ENCODE results near the gene FBXL17. TPM values are rescaled to one million over a fixed set of nuclear protein-coding genes. Genes with fewer than 3 reads are reported as not detected.

Gene FBXL17
- total and polyA plus RNA-seq, 9 of the 15 experiments (the other 6 are each of a cell fraction or from before 2014, with no cell fraction given): 0.32 to 5.4 (median 1.8) TPM

- H3K27me3 ChIP-seq (ENCODE audit: control insufficient read depth in 2 of 2, insufficient read depth in 2 of 2, low read length in 2 of 2): peaks cover 0 to 5% of the 10 kb centered on the region in 2 experiments; a peak in 1 of 5 replicates
- BruUV-seq (replicated peaks): no TSS peak
- WGBS (ENCODE audit: insufficient coverage, low coverage, missing lambda C conversion rate): 13% methylated on average over 1 of the region's 1 CpG
- H3K27ac ChIP-seq (ENCODE audit: extremely low read depth, low read depth, low read length): no peak overlapping the region
- H3K36me3 ChIP-seq (ENCODE audit: control insufficient read depth, insufficient read depth, low read length): no peaks in the 10 kb centered on the region
- H3K9ac ChIP-seq (ENCODE audit: insufficient read depth in 1 of 2, low read depth in 2 of 2, low read length in 2 of 2): no peak overlapping the region
- H3K4me2 ChIP-seq (ENCODE audit: insufficient read depth, low read length): no peak overlapping the region
- no peaks in the 10 kb centered on the region for H3K79me2 ChIP-seq (ENCODE audit: control insufficient read depth, insufficient read depth, low read length)
- in situ Hi-C loops (cut with MboI) (no loop called here), intact Hi-C loops (cut with micrococcal nuclease) (no loop called here)
- no peaks in the 10 kb centered on the region for H4K20me1 ChIP-seq (replicated peaks; ENCODE audit: control insufficient read depth, insufficient read depth, low read length)
- H3K9me1 ChIP-seq (ENCODE audit: control insufficient read depth, insufficient read depth, low read length): no peaks in the 10 kb centered on the region
- TF ChIP-seq AFF4 (CRISPR knock-in tag; IDR thresholded peaks at IDR 0.05) (no peak), RBM25 (IDR thresholded peaks at IDR 0.05; ENCODE audit: low read depth, low read length, severe bottlenecking) (peak; percentile 43), PYGO2 (tag; IDR thresholded peaks at IDR 0.05) (no peak), ZNF175 (CRISPR knock-in tag; IDR thresholded peaks at IDR 0.05; ENCODE audit: low read depth) (no peak), YBX1 (IDR thresholded peaks at IDR 0.05) (no peak), HIVEP1 (CRISPR knock-in tag; IDR thresholded peaks at IDR 0.05) (no peak), ZKSCAN1 (IDR thresholded peaks at IDR 0.05; ENCODE audit: low read depth, low read length) (no peak), BCOR (IDR thresholded peaks at IDR 0.05) (peak; percentile 29; the same call in 1 of the 2 replicates), ID3 (CRISPR knock-in tag; IDR thresholded peaks at IDR 0.05) (no peak), ID3 (tag; IDR thresholded peaks at IDR 0.05) (no peak), NUFIP1 (IDR thresholded peaks at IDR 0.05; ENCODE audit: partially characterized antibody) (no peak), CHD2 (IDR thresholded peaks at IDR 0.05; ENCODE audit: low read depth, low read length) (no peak), PPARD (CRISPR knock-in tag; IDR thresholded peaks at IDR 0.05) (no peak), NCOR1 (IDR thresholded peaks at IDR 0.05) (no peak), MBD2 (IDR thresholded peaks at IDR 0.05; ENCODE audit: borderline replicate concordance, low read depth) (no peak), ATF2 (CRISPR knock-in tag; IDR thresholded peaks at IDR 0.05) (no peak)
- ATAC-seq: no peak
- no peak for DNase-seq (ENCODE audit: extremely low read depth in 1 of 4, low spot score in 3 of 4)
- no peak overlapping the region for H3K4me3 ChIP-seq
- H2AFZ ChIP-seq (ENCODE audit: low read depth, low read length): no peak overlapping the region
- H3K4me1 ChIP-seq (replicated peaks in 1 of 2; ENCODE audit: control insufficient read depth in 2 of 2, insufficient read depth in 2 of 2, low read length in 2 of 2): no peaks in the 10 kb centered on the region
- no peak for FAIRE-seq
- ChIA-PET CTCF (ENCODE audit: low intra/inter-chr PET ratio) (no interaction called here), POLR2A (no interaction called here)
- H3K9me3 ChIP-seq (replicated peaks; ENCODE audit: control insufficient read depth, insufficient read depth, low read depth, low read length): no peaks in the 10 kb centered on the region
Measured at GRCh38 chr5:108420755-108421154, 38.9 kb upstream of the FBXL17 start.

Measured in K562 (cell line).